Right lobe of liver (tissue), 6 donors: ENCODE data around the gene APCDD1L. TPM values are rescaled to one million over a fixed set of nuclear protein-coding genes. Genes with fewer than 3 reads are reported as not detected.
"Not testable (repeated sequence)": the region's sequence is repeated elsewhere in the genome, so short reads cannot be mapped to it uniquely, and the experiment has no call there.

Source experiments
- ATAC-seq, 4 donors: fragments of 200-7000 bp; cut with Tn5 transposase; one replicate each; pipeline ENCODE4 v1.9.1; 2020; ENCODE audit warnings: mild to moderate bottlenecking in 4 of 4, moderate library complexity in 4 of 4
- DNase-seq, 3 donors: peaks; one replicate each; pipeline ENCODE4 v3.0.0-alpha.2; 2020
- H3K27ac ChIP-seq, 3 donors: fragments of 200-600 bp; one replicate each; pipeline ENCODE4 v1.8.0; 2022
- H3K27me3 ChIP-seq, 2 donors: fragments of 200-600 bp; one replicate each; pipeline ENCODE4 v1.8.0; 2022
- H3K36me3 ChIP-seq, 4 donors: fragments of 200-600 bp; sonication (generic) in 1 of 4; one replicate each; pipeline versions ENCODE4 v1.5.1 to v1.8.0; 2017 to 2022; ENCODE audit warnings: control low read depth in 1 of 4
- H3K4me1 ChIP-seq, 4 donors: fragments of 200-600 bp; sonication (generic) in 1 of 4; one replicate each; pipeline versions ENCODE4 v1.5.1 to v1.8.0; 2017 to 2022; ENCODE audit warnings: control low read depth in 1 of 4
- H3K4me3 ChIP-seq, 3 donors: fragments of 200-600 bp; one replicate each; pipeline ENCODE4 v1.8.0; 2022
- H3K9me3 ChIP-seq, 4 donors: fragments of 200-600 bp; sonication (generic) in 1 of 4; one replicate each; pipeline versions ENCODE4 v1.5.1 to v1.8.0; 2017 to 2022; ENCODE audit warnings: control low read depth in 1 of 4
- CTCF ChIP-seq, 4 donors: fragments of 200-600 bp in 3 of 4; fragments of 450-650 bp in 1 of 4; IDR thresholded peaks; one replicate each; pipeline versions ENCODE4 v1.5.1 to v1.8.0; 2016 to 2022; ENCODE audit warnings: antibody characterized with exemption in 4 of 4, mild to moderate bottlenecking in 2 of 4
- POLR2A ChIP-seq: fragments of 450-650 bp; IDR thresholded peaks from one replicate; pipeline ENCODE4 v1.6.1; 2017; ENCODE audit warnings: antibody characterized with exemption, mild to moderate bottlenecking
- WGBS: methylation state at CpG from one replicate; pipeline ENCODE4 v1.1.6; 2018; ENCODE audit warnings: low coverage, low lambda C conversion rate; ENCODE audit not compliant: insufficient coverage; ENCODE audit errors: missing lambda C conversion rate; 5-methylcytosine and 5-hydroxymethylcytosine counted together
- intact Hi-C, 2 donors: fragments of 100-400 bp; cut with DNase I; formaldehyde crosslinking; loops; one replicate each; pipeline versions ENCODE4 v1.11.2 to v1.14.1; 2022
- total RNA-seq, 6 experiments: library from RNA; depleted of rRNA in 2 of 6; stranded (reverse); fragments of >200 nt in 2 of 6; fragmentation: NEBNext Ultra II Directional in 3 of 6; extraction: Animal tissue kit (Norgen Biotek cat#: 25700) in 3 of 6; gene quantifications; one replicate each; pipeline versions ENCODE4 v1.1.0 to v1.2.4, GENCODE V29; 2016 to 2023
- donor health status: DM: no; HTN: yes; CAD: no.
- donor health status: DM: no; HTN: no; CAD: no.
- donor health status: DM: no; HTN: no; CAD: no.
- donor health status: DM: no; HTN: yes; CAD: no.
- donor health status: DM: no; HTN: yes; CAD: no.

APCDD1L gene
- total RNA-seq, 6 experiments from 2014 or later, result 0.04 TPM; not detected in 5

GRCh38 chr20:58542411-58543095 lies 27.4 kb upstream of the APCDD1L start:
- Histone ChIP-seq H3K27ac (no peak overlapping the region), H3K27me3 (peaks cover 0 to 7% of the 10 kb centered on the region in 2 donors), H3K4me3 (no peak overlapping the region), H3K4me1 (no peaks in the 10 kb centered on the region), H3K9me3 (no peaks in the 10 kb centered on the region), H3K36me3 (no peaks in the 10 kb centered on the region)
- 83% methylated on average over 3 of the region's 18 CpGs for WGBS
- intact Hi-C loops, result no loop called here
- TF ChIP-seq POLR2A (no peak), CTCF (IDR thresholded peaks at IDR 0.05) (no peak)
- ATAC-seq (no peak), DNase-seq (no peak)

GRCh38 chr20:58542034-58542410 lies 26.8 kb upstream of the APCDD1L start:
- H3K36me3 ChIP-seq, H3K27me3 ChIP-seq, ATAC-seq, H3K9me3 ChIP-seq, H3K4me1 ChIP-seq, intact Hi-C loops, H3K4me3 ChIP-seq, H3K27ac ChIP-seq, DNase-seq: not testable (repeated sequence)
- WGBS, result 67% methylated on average over 2 of the region's 6 CpGs

GRCh38 chr20:58538752-58539151 lies 23.6 kb upstream of the APCDD1L start:
- no peak for TF ChIP-seq POLR2A
- no peak for TF ChIP-seq CTCF (IDR thresholded peaks at IDR 0.05)
- Histone ChIP-seq H3K4me3 (no peak overlapping the region), H3K4me1 (no peaks in the 10 kb centered on the region), H3K27me3 (no peaks in the 10 kb centered on the region), H3K9me3 (no peaks in the 10 kb centered on the region), H3K27ac (no peak overlapping the region), H3K36me3 (no peaks in the 10 kb centered on the region)
- DNase-seq (no peak), ATAC-seq (no peak)
- WGBS, result no CpG with 5 or more reads among the region's 2 CpGs
- intact Hi-C loops, result no loop called here

- 92% methylated on average over 1 of the region's 1 CpG for WGBS
- Histone ChIP-seq H3K36me3 (no peaks in the 10 kb centered on the region), H3K27ac (no peak overlapping the region), H3K4me1 (no peaks in the 10 kb centered on the region), H3K4me3 (no peak overlapping the region), H3K27me3 (no peaks in the 10 kb centered on the region), H3K9me3 (no peaks in the 10 kb centered on the region)
- ATAC-seq, result no peak
- DNase-seq, result no peak
- TF ChIP-seq CTCF (IDR thresholded peaks at IDR 0.05) (no peak), POLR2A (no peak)
- intact Hi-C loops, result no loop called here
These were observed 22.6 kb upstream of the APCDD1L start for GRCh38 chr20:58537831-58538230.

GRCh38 chr20:58536289-58536688 lies 21.1 kb upstream of the APCDD1L start:
- 66% methylated on average over 3 of the region's 3 CpGs for WGBS

More at GRCh38 chr20:58536289-58536688, 21.1 kb upstream of the APCDD1L start:
- ATAC-seq, result no peak
- Histone ChIP-seq H3K27ac (no peak overlapping the region), H3K4me1 (no peaks in the 10 kb centered on the region), H3K4me3 (no peak overlapping the region), H3K36me3 (no peaks in the 10 kb centered on the region), H3K27me3 (no peaks in the 10 kb centered on the region), H3K9me3 (peaks cover 0 to 2% (median 0%) of the 10 kb centered on the region in 4 donors)
- DNase-seq, result no peak
- intact Hi-C loops, result no loop called here
- TF ChIP-seq CTCF (IDR thresholded peaks at IDR 0.05), result no peak
- TF ChIP-seq POLR2A, result no peak
